Naive B cell (primary cell): ENCODE data around the gene SLC24A3. TPM values are rescaled to one million over a fixed set of nuclear protein-coding genes. Genes with fewer than 3 reads are reported as not detected.

Experiments used
- ATAC-seq, 2 donors: fragments of 150-1000 bp; cut with Tn5 transposase; 2 replicates each; pipeline ENCODE4 v1.10.0; 2021; ENCODE audit warnings: low read depth in 2 of 2, mild to moderate bottlenecking in 2 of 2, moderate library complexity in 2 of 2
- DNase-seq: peaks from one replicate; pipeline ENCODE4 v3.0.0; 2022
- H3K27ac Mint-ChIP-seq, 6 donors: one replicate each; pipeline ENCODE4 v1.8.0; 2020 to 2022; ENCODE audit warnings: mild to moderate bottlenecking in 6 of 6, mixed read lengths in 6 of 6, moderate library complexity in 5 of 6, inconsistent platforms in 2 of 6
- H3K27me3 Mint-ChIP-seq, 3 donors: one replicate each; pipeline ENCODE4 v1.8.0; 2021 to 2022; ENCODE audit warnings: mixed read lengths in 3 of 3, mild to moderate bottlenecking in 1 of 3
- H3K36me3 Mint-ChIP-seq, 2 donors: one replicate each; pipeline ENCODE4 v1.8.0; 2020 to 2022; ENCODE audit warnings: mixed read lengths in 2 of 2, inconsistent platforms in 1 of 2, mild to moderate bottlenecking in 1 of 2
- H3K4me1 Mint-ChIP-seq, 3 donors: one replicate each; pipeline ENCODE4 v1.8.0; 2020 to 2022; ENCODE audit warnings: mixed read lengths in 3 of 3, inconsistent platforms in 1 of 3, mild to moderate bottlenecking in 1 of 3, moderate library complexity in 1 of 3
- H3K4me3 Mint-ChIP-seq, 8 donors: one replicate each; pipeline ENCODE4 v1.8.0; 2020 to 2022; ENCODE audit warnings: mild to moderate bottlenecking in 8 of 8, mixed read lengths in 8 of 8, moderate library complexity in 8 of 8, inconsistent platforms in 2 of 8
- H3K9me3 Mint-ChIP-seq, 7 donors: one replicate each; pipeline ENCODE4 v1.8.0; 2020 to 2022; ENCODE audit warnings: mixed read lengths in 7 of 7, mild to moderate bottlenecking in 5 of 7, inconsistent platforms in 2 of 7, moderate library complexity in 1 of 7
- polyA plus RNA-seq, 6 donors: library from polyadenylated mRNA; unstranded; fragments of 300-500 nt; fragmentation: Illumina TruSeq; gene quantifications; one replicate each; pipeline ENCODE4 v1.2.3, GENCODE V29; 2021; ENCODE audit warnings: low read depth in 6 of 6

Gene SLC24A3
- polyA plus RNA-seq, 6 donors from 2014 or later: 0.09 to 0.13 TPM; not detected in 4

DNA sequence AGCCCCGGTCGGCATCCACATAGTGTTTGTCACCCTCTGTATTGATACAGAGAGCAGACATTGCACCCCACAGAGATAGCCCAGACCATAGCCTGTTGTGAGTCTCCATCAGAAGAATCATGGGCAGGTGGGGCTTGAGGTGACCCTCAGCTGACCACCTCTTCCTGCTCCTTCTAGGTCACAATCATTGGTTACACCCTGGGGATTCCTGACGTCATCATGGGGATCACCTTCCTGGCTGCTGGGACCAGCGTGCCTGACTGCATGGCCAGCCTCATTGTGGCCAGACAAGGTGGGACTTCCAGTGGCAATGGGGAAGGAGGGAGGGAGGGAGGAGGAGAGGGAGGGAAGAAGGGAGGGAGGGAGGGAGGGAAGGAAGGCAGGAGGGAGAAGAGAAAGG is 484.2 kb downstream of the SLC24A3 start:
- DNase-seq (no peak), ATAC-seq (no peak)
- Mint-ChIP-seq H3K36me3 (no peaks in the 10 kb centered on the region), H3K27me3 (peaks cover 8 to 12% (median 11%) of the 10 kb centered on the region in 3 donors), H3K27ac (no peak overlapping the region), H3K9me3 (peaks cover 0 to 3% (median 0%) of the 10 kb centered on the region in 7 donors), H3K4me1 (peaks cover 11 to 27% (median 17%) of the 10 kb centered on the region in 3 donors), H3K4me3 (no peak overlapping the region)

DNA sequence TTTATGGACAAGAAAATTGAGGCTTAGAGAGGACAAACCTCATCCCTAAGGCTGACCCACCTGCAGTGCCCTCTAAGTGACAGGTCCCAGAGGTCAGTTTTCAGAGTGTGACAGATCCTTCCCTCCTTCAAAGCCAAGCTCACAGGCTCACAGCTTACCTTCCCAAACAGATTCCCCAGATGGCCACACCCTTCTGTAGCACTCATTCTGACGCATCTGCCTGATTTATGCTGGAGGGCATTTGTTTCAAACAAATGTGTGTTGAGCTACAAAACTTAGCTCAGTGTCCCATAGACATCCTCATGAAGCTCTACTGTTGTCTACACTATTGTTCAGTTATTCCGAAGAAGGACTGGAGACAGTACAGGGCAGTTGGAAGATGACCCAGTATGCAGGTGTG is 485.0 kb downstream of the SLC24A3 start:
- Mint-ChIP-seq H3K36me3 (peaks cover 0 to 5% of the 10 kb centered on the region in 2 donors), H3K9me3 (peaks cover 0 to 8% (median 4%) of the 10 kb centered on the region in 7 donors), H3K4me1 (peaks cover 18 to 35% (median 23%) of the 10 kb centered on the region in 3 donors), H3K27ac (no peak overlapping the region), H3K27me3 (peaks cover 7 to 11% (median 9%) of the 10 kb centered on the region in 3 donors), H3K4me3 (no peak overlapping the region)
- DNase-seq (no peak), ATAC-seq (no peak)

DNA sequence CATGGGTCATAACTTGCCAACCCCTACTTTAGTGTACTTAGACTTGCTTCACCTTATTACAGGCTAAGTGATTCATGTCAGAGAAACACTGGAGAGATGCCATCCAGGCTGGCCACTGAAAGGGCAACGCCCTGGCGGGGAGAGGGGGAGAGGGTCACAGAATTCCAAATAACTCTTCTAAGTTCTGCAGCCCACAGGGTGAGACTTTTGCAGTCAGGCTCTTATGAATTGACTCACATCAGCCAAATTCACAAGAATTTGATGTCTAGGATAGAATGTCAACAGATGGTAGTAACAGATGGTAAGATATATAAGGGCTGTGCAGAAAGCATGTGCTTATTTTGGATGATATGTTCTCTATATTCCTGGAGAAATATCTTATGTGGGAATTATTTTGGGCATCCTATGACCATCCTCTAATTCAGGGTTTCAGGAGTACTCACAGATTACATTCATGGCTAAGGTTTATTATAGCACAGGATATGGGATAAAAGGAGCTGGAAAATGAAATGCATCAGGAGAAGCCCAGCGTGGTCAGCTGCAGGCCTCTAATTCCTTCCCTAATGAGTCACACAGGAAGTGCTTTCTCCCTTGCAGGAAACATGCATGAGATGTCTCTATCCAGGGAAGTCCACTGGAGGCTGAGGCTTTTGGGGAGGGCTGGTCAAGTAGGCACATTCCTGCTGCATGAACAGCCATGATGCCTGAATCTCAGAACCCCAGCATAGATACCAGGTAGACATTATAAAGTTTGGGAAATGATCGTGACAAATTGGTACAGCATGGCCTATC is 486.9 kb downstream of the SLC24A3 start:
- H3K4me3 Mint-ChIP-seq: peak overlapping the region in 1 of 8 donors; percentile 15
- peaks cover 0 to 9% (median 4%) of the 10 kb centered on the region in 7 donors for H3K9me3 Mint-ChIP-seq
- H3K27me3 Mint-ChIP-seq: peaks cover 3 to 6% (median 5%) of the 10 kb centered on the region in 3 donors
- H3K36me3 Mint-ChIP-seq: peaks cover 0 to 7% of the 10 kb centered on the region in 2 donors
- H3K27ac Mint-ChIP-seq: peak overlapping the region in 1 of 6 donors; percentile 54
- DNase-seq (no peak), ATAC-seq (no peak)
- peaks cover 22 to 32% (median 23%) of the 10 kb centered on the region in 3 donors for H3K4me1 Mint-ChIP-seq

DNA sequence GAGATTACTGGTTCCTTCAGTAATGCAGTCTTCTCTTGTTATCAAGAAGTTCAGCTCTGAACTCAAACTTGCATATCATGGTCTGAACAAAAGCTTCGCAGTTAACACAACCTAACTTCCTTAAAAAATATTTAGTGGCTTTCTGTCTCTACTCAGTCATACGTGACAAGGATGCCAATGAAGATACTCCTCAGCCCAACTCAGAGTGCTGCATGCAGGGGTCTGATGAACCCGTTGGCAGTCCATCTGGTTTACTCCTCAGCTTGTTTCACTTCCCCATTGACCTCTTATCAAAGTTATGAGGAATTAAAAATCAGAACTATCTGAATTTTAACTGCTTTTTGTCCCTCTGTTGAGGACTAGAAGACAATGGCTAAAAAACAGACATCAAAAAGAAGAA is 489.0 kb downstream of the SLC24A3 start:
- H3K4me3 Mint-ChIP-seq: peak overlapping the region in 6 of 8 donors; percentile 6 to 80 (median 28)
- H3K36me3 Mint-ChIP-seq: peaks cover 0 to 7% of the 10 kb centered on the region in 2 donors
- H3K27ac Mint-ChIP-seq: peak overlapping the region in 5 of 6 donors; percentile 21 to 92 (median 80)
- DNase-seq (peak; percentile 77), ATAC-seq (peak; percentile 92 to 94)
- peaks cover 26 to 32% (median 27%) of the 10 kb centered on the region in 3 donors for H3K4me1 Mint-ChIP-seq
- H3K9me3 Mint-ChIP-seq: peaks cover 0 to 9% (median 4%) of the 10 kb centered on the region in 7 donors
- peaks cover 0 to 3% (median 2%) of the 10 kb centered on the region in 3 donors for H3K27me3 Mint-ChIP-seq

DNA sequence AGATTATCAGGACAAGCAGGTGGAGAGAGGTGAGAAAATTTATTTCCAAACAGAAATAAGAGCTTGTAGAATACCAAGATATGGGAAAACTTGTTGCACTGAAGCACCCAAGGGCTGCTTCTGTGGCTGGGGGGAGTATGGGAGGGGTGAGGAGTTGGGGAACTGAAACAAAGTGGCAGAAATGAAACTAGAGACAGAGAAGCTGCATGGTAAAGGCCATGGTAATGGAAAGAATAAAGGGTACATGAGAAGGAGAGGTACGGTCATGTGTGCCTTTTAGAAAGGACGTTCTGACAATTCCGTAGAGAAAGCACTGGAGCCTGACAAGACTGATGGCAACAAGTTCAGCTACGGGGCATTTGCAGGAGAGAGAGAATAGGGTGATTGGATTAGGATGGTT is 494.0 kb downstream of the SLC24A3 start:
- peak; percentile 80 for DNase-seq
- Mint-ChIP-seq H3K27me3 (no peaks in the 10 kb centered on the region), H3K9me3 (peaks cover 0 to 8% (median 4%) of the 10 kb centered on the region in 7 donors), H3K27ac (no peak overlapping the region), H3K4me1 (peaks cover 22 to 28% (median 24%) of the 10 kb centered on the region in 3 donors), H3K36me3 (peaks cover 0 to 7% of the 10 kb centered on the region in 2 donors), H3K4me3 (no peak overlapping the region)
- peak; percentile 96 for ATAC-seq

DNA sequence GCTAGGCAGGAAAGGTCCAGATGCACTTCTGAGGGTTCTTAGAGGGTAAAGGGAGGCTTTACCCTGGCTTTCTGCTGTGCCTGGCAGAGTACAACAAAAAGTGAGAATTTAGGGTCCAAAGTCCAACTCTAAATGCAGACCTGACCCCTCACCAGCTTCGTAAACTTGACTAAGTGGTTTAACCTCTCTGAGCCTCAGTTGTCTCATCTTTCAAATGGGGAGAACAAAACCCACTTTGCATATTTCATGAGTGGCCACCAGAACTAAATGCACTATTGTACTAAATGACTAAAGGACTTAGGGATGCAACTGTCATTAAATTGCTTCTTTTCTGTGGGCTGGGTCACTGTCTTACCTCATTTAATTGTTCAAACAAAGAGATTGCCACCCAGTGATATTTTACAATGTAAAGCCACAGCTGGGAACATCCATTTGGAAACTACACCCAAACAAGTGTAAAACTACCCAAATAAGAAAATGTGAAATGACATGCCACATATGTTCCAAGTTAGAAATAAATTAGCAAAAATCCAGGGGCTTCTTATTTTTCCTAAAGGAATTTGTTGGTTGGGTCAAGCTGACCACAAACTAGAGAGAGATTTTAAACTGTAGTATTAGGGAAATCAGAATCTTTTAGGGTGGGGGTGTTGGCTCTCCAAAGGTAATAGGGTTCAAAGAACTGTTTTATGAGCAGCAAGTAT is 497.3 kb downstream of the SLC24A3 start:
- H3K27me3 Mint-ChIP-seq: peaks cover 0 to 2% (median 0%) of the 10 kb centered on the region in 3 donors
- DNase-seq: no peak
- peaks cover 0 to under 1% (median 0%) of the 10 kb centered on the region in 7 donors for H3K9me3 Mint-ChIP-seq
- peaks cover 0 to 2% of the 10 kb centered on the region in 2 donors for H3K36me3 Mint-ChIP-seq
- ATAC-seq: no peak
- H3K4me3 Mint-ChIP-seq: no peak overlapping the region
- H3K4me1 Mint-ChIP-seq: peaks cover 1 to 8% (median 7%) of the 10 kb centered on the region in 3 donors
- peak overlapping the region in 1 of 6 donors; percentile 40 for H3K27ac Mint-ChIP-seq

DNA sequence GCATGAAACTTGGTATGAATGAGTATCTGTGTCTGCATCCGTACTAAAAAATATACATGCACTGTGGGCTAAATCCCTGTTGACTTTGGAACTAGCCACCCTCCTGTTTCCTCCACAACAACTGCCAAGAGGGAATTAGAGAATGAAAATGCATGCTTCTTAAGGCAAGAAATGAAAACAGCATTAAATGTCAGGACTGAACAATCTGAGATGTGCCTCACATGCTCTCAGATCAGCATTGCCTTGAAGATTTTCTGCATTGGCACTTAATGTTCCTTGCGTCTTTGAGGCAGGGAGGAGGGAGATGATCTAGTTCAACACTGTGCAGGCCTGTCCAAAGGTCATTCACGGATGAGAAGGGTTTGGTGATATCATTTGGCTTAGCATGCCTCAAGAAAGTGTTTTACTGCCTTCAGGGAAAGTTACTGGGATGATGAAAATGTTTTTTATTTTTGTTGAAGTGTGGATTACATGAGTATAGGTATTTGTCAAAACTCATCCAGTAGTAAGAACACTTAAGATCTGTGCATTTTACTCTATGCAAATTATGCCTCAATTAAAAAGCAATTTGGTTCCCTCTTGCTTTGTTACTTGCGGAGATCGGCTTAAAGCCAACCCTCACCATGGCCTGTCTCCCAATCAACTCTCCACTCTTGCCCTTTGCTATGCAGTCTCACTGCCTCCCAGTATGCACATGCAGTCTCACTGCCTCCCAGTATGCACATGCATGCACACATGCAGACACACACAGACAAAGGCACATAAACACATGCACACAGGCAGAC is 498.1 kb downstream of the SLC24A3 start:
- peaks cover 0 to 8% (median 7%) of the 10 kb centered on the region in 3 donors for H3K4me1 Mint-ChIP-seq
- H3K36me3 Mint-ChIP-seq: peaks cover 0 to 8% of the 10 kb centered on the region in 2 donors
- H3K27ac Mint-ChIP-seq: no peak overlapping the region
- ATAC-seq (no peak), DNase-seq (no peak)
- H3K9me3 Mint-ChIP-seq: peaks cover 0 to 4% (median under 1%) of the 10 kb centered on the region in 7 donors
- no peak overlapping the region for H3K4me3 Mint-ChIP-seq
- H3K27me3 Mint-ChIP-seq: peaks cover 0 to 5% (median 0%) of the 10 kb centered on the region in 3 donors

DNA sequence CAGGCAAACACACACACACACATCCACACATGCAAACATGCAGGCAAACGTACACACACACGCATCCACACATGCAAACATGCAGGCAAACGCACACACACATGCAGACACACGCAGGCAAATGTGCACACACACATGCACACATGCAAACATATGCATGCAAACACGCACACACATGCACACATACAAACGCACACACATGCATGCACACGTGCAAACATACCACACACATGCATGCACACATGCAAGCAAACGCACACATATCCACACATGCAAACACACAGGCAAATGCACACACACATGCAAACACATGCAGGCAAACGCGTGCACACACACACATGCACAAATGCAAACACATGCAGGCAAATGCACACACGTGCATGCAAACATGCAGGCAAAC is 498.7 kb downstream of the SLC24A3 start:
- DNase-seq: no peak

DNA sequence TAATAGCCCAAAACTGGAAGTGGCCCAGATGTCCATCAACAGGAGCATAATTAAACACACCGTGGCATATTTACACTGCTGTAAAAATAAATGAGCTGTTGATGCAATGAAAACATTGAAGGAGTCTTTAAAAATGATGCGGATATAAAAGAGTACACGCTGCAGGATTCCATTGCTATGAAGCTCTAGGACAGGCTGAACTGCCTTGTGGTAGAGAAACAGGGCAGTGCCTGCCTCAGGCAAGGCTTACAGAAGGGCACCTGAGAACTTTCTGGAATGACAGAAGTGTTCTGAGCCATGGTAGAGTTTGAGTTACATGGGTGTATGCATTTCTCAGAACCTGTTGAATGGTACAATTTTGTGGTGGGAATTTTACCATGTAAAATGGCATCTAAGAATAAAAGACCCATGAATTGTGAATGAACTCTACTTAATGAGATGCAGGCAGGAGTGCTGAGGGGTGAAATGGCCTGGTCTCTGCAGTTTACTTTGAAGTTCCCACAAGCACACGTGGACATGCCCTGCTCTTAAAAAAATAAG is 500.3 kb downstream of the SLC24A3 start:
- Mint-ChIP-seq H3K27ac (no peak overlapping the region), H3K9me3 (peaks cover 0 to 25% (median 22%) of the 10 kb centered on the region in 7 donors), H3K4me1 (peaks cover 0 to 8% (median 7%) of the 10 kb centered on the region in 3 donors), H3K4me3 (no peak overlapping the region), H3K27me3 (peaks cover 0 to 5% (median under 1%) of the 10 kb centered on the region in 3 donors), H3K36me3 (peaks cover 0 to 19% of the 10 kb centered on the region in 2 donors)
- ATAC-seq: no peak
- no peak for DNase-seq

More for the DNA sequence above, 498.7 kb downstream of the SLC24A3 start:
- H3K36me3 Mint-ChIP-seq: peaks cover 0 to 13% of the 10 kb centered on the region in 2 donors
- no peak for ATAC-seq
- H3K27ac Mint-ChIP-seq: no peak overlapping the region
- peaks cover 0 to 5% (median 0%) of the 10 kb centered on the region in 3 donors for H3K27me3 Mint-ChIP-seq
- H3K4me1 Mint-ChIP-seq: peaks cover 0 to 8% (median 7%) of the 10 kb centered on the region in 3 donors
- peaks cover 0 to 8% (median 6%) of the 10 kb centered on the region in 7 donors for H3K9me3 Mint-ChIP-seq
- H3K4me3 Mint-ChIP-seq: no peak overlapping the region

DNA sequence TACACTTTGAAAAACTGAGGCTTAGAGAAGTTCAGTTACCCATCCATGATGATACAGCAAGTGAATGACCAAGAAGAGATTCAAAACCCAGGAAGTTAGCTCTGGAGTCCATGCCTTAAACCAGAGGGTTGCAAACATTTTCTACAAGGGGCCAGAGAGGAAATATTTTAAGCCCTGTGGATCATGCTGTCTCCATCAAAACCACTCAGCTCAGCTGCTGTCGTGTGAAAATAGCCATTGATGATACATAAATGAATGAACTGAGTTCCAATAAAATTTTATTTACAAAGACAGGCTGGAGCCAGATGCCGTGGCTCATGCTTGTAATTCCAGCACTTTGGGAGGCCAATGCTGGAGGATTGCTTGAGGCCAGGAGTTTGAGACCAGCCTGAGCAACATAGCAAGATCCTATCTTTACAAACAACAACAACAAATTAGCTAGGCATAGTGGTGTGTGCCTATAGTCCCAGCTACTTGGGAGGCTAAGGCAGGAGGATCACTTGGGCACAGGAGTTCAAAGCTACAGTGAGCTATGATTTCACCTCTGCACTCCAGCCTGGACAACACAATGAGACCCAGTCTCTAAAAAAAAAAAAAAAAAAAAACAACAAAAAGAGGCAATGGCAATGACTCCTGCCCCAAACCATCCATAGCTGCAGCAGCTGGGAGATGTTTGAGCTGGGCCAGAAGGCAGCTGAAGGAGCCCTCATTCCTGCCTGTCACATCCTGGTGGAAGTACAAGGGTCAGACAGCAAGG is 501.6 kb downstream of the SLC24A3 start:
- H3K27ac Mint-ChIP-seq: peak overlapping the region in 1 of 6 donors; percentile 59
- no peak overlapping the region for H3K4me3 Mint-ChIP-seq
- no peak for ATAC-seq
- peaks cover 2 to 28% (median 22%) of the 10 kb centered on the region in 7 donors for H3K9me3 Mint-ChIP-seq
- H3K36me3 Mint-ChIP-seq: peaks cover 0 to 27% of the 10 kb centered on the region in 2 donors
- peaks cover 0 to 6% (median 2%) of the 10 kb centered on the region in 3 donors for H3K4me1 Mint-ChIP-seq
- no peak for DNase-seq
- H3K27me3 Mint-ChIP-seq: peaks cover 0 to 13% (median 12%) of the 10 kb centered on the region in 3 donors

DNA sequence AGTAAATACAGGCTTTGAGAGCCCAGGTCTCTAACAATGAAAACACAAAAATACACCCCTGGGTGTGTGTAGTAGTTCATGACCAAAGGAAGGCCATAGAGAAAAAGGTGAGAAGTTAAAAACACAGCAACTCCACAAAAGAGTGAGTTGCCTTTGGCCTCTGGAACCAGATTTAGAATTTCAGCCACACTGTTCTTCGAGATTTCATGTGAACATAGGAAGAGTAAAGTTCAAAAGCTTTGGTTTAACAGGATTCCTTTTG is 502.1 kb downstream of the SLC24A3 start:
- H3K4me1 Mint-ChIP-seq: peaks cover 0 to 6% (median 0%) of the 10 kb centered on the region in 3 donors
- H3K27ac Mint-ChIP-seq: no peak overlapping the region
- peaks cover 0 to 29% of the 10 kb centered on the region in 2 donors for H3K36me3 Mint-ChIP-seq
- H3K9me3 Mint-ChIP-seq: peaks cover 2 to 28% (median 22%) of the 10 kb centered on the region in 7 donors
- DNase-seq (no peak), ATAC-seq (no peak)
- peaks cover 0 to 18% (median 17%) of the 10 kb centered on the region in 3 donors for H3K27me3 Mint-ChIP-seq
- H3K4me3 Mint-ChIP-seq: no peak overlapping the region

DNA sequence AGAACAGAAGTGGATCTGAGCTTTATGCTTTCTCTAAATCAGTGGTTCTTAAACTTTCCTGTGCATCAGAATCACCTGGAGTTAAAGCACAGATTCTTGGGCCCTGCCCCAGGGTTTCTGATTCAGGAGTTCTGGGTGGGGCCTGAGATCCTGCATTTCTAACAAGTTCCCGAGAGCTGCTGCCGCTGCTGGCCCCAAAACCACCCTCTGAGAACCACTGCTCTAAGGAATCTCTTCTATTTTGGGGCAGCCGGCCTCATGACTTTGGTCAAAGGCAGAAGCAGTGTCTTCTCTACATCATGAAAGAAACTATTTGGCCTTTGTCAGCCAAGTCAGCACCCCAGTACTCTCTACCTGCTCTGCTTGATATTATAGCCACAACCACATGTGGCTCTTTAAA is 503.5 kb downstream of the SLC24A3 start:
- Mint-ChIP-seq H3K36me3 (peaks cover 0 to 29% of the 10 kb centered on the region in 2 donors), H3K4me1 (peaks cover 0 to 6% (median 0%) of the 10 kb centered on the region in 3 donors), H3K4me3 (no peak overlapping the region), H3K9me3 (peaks cover 2 to 28% (median 22%) of the 10 kb centered on the region in 7 donors), H3K27me3 (peaks cover 0 to 28% (median 20%) of the 10 kb centered on the region in 3 donors), H3K27ac (no peak overlapping the region)
- ATAC-seq (no peak), DNase-seq (no peak)
